ENCODE data around the gene RNF32.
"Not testable (repeated sequence)": the region's sequence is repeated elsewhere in the genome, so short reads cannot be mapped to it uniquely, and the experiment has no call there.

RNF32 gene

GRCh38 chr7:156673454-156673853 lies 32.9 kb downstream of the RNF32 start:
- no peak for DNase-seq (ENCODE audit: low read depth in 2 of 2, low spot score in 1 of 2)

GRCh38 chr7:156673902-156674301 lies 33.3 kb downstream of the RNF32 start:
- DNase-seq (ENCODE audit: low read depth in 2 of 2, low spot score in 1 of 2), result no peak

GRCh38 chr7:156675721-156676120 lies 35.1 kb downstream of the RNF32 start:
- DNase-seq (ENCODE audit: low read depth in 2 of 2, low spot score in 1 of 2), result no peak

- no peak for DNase-seq (ENCODE audit: low read depth in 2 of 2, low spot score in 1 of 2)
These were observed 35.7 kb downstream of the RNF32 start for GRCh38 chr7:156676263-156676662.

- DNase-seq (ENCODE audit: low read depth in 2 of 2, low spot score in 1 of 2), result no peak
These were observed 36.9 kb downstream of the RNF32 start for GRCh38 chr7:156677374-156678054.

GRCh38 chr7:156680281-156680680 lies 39.7 kb downstream of the RNF32 start:
- no peak for DNase-seq (ENCODE audit: low read depth in 2 of 2, low spot score in 1 of 2)

GRCh38 chr7:156682928-156683327 lies 42.4 kb downstream of the RNF32 start:
- no peak for DNase-seq (ENCODE audit: low read depth in 2 of 2, low spot score in 1 of 2)

GRCh38 chr7:156684251-156684650 lies 43.7 kb downstream of the RNF32 start:
- DNase-seq (ENCODE audit: low read depth in 2 of 2, low spot score in 1 of 2), result no peak

- no peak for DNase-seq (ENCODE audit: low read depth in 2 of 2, low spot score in 1 of 2)
These were observed 44.1 kb downstream of the RNF32 start for GRCh38 chr7:156684661-156685060.

GRCh38 chr7:156691764-156692163 lies 51.2 kb downstream of the RNF32 start:
- DNase-seq (ENCODE audit: low read depth in 2 of 2, low spot score in 1 of 2), result no peak

- DNase-seq (ENCODE audit: low read depth in 2 of 2, low spot score in 1 of 2), result no peak
These were observed 52.3 kb downstream of the RNF32 start for GRCh38 chr7:156692849-156693248.

GRCh38 chr7:156693627-156694026 lies 53.1 kb downstream of the RNF32 start:
- DNase-seq (ENCODE audit: low read depth in 2 of 2, low spot score in 1 of 2), result no peak

GRCh38 chr7:156697283-156697682 lies 56.7 kb downstream of the RNF32 start:
- DNase-seq (ENCODE audit: low read depth in 2 of 2, low spot score in 1 of 2), result not testable (repeated sequence)

GRCh38 chr7:156698512-156698911 lies 57.9 kb downstream of the RNF32 start:
- DNase-seq (ENCODE audit: low read depth in 2 of 2, low spot score in 1 of 2), result not testable (repeated sequence)

GRCh38 chr7:156701787-156702186 lies 61.2 kb downstream of the RNF32 start:
- DNase-seq (ENCODE audit: low read depth in 2 of 2, low spot score in 1 of 2), result not testable (repeated sequence)

- no peak for DNase-seq (ENCODE audit: low read depth in 2 of 2, low spot score in 1 of 2)
These were observed 61.8 kb downstream of the RNF32 start for GRCh38 chr7:156702399-156702798.

GRCh38 chr7:156703209-156703608 lies 62.6 kb downstream of the RNF32 start:
- DNase-seq (ENCODE audit: low read depth in 2 of 2, low spot score in 1 of 2), result no peak

GRCh38 chr7:156703773-156704482 lies 63.4 kb downstream of the RNF32 start:
- DNase-seq (ENCODE audit: low read depth in 2 of 2, low spot score in 1 of 2), result no peak

GRCh38 chr7:156722043-156722826 lies 81.7 kb downstream of the RNF32 start:
- DNase-seq (ENCODE audit: low read depth in 2 of 2, low spot score in 1 of 2), result no peak

- no peak for DNase-seq (ENCODE audit: low read depth in 2 of 2, low spot score in 1 of 2)
These were observed 84.5 kb downstream of the RNF32 start for GRCh38 chr7:156725073-156725472.

- DNase-seq (ENCODE audit: low read depth in 2 of 2, low spot score in 1 of 2), result no peak
These were observed 85.4 kb downstream of the RNF32 start for GRCh38 chr7:156725936-156726335.

Data from stimulated activated CD8-positive, alpha-beta memory T cell treated with anti-CD3 and anti-CD28 coated beads, Interleukin-4, amount 100 ng/mL, for 4 hours (primary cell).